Rectal smooth muscle tissue (tissue), 1 donor: ENCODE data around the gene ELK3.

ENCODE experiments used
- H3K27ac ChIP-seq: one replicate; pipeline ENCODE4 v1.7.0; 2013; ENCODE audit warnings: low read depth, low read length, inconsistent platforms
- H3K27me3 ChIP-seq: one replicate; pipeline ENCODE4 v1.7.0; 2013; ENCODE audit warnings: low read length; ENCODE audit not compliant: control insufficient read depth, insufficient read depth
- H3K36me3 ChIP-seq: one replicate; pipeline ENCODE4 v1.7.0; 2013; ENCODE audit warnings: low read length; ENCODE audit not compliant: control insufficient read depth, insufficient read depth
- H3K4me1 ChIP-seq: one replicate; pipeline ENCODE4 v1.7.0; 2013; ENCODE audit warnings: low read length; ENCODE audit not compliant: control insufficient read depth, insufficient read depth
- H3K4me3 ChIP-seq: one replicate; pipeline ENCODE4 v1.7.0; 2013; ENCODE audit warnings: low read length
- H3K9ac ChIP-seq: one replicate; pipeline ENCODE4 v1.7.0; 2013; ENCODE audit warnings: low read length

The ELK3 gene

DNA sequence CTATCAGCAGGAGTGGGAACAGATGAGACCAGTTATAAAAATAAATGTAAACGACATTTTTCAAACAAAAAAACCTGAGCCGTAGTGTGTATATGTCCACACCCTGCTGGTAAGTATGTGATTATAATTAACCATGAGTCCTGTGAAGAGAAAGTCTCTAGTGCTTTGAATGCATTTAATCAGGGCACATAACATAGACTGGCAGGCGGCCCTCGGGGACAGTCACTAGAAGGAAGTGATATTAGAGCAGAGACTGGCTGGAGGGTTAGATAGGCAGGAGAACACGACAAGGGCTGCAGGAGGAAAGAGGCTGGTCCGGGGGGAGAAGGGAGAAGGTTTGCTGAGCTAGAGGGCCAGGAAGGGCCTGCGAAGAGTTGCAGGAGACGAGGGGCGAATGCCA, 23.8 kb upstream of the ELK3 start:
- H3K9ac ChIP-seq: no peak overlapping the region
- H3K4me1 ChIP-seq: no peaks in the 10 kb centered on the region
- H3K4me3 ChIP-seq: no peak overlapping the region
- H3K27ac ChIP-seq: no peak overlapping the region
- no peaks in the 10 kb centered on the region for H3K36me3 ChIP-seq
- no peaks in the 10 kb centered on the region for H3K27me3 ChIP-seq

DNA sequence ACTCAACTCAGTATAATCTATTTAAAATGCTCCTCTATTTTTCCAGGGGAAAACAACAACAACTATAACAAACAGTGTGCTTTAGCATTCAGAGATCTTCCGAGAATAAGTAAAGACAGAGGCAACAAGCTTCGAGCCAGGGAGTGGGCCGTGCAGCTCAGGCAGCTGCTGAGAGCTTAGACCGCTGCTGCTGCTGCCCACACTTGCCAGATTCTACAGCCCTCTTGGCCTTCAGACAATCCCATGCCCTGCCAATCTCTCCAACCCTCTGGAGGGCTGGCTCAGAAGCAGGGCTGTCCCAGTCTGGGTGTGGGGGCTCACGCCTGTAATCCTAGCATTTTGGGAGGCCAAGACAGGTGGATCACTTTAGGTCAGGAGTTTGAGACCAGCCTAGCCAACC, 23.4 kb upstream of the ELK3 start:
- Histone ChIP-seq H3K4me1 (no peaks in the 10 kb centered on the region), H3K27ac (no peak overlapping the region), H3K36me3 (no peaks in the 10 kb centered on the region), H3K27me3 (no peaks in the 10 kb centered on the region), H3K9ac (no peak overlapping the region), H3K4me3 (no peak overlapping the region)

DNA sequence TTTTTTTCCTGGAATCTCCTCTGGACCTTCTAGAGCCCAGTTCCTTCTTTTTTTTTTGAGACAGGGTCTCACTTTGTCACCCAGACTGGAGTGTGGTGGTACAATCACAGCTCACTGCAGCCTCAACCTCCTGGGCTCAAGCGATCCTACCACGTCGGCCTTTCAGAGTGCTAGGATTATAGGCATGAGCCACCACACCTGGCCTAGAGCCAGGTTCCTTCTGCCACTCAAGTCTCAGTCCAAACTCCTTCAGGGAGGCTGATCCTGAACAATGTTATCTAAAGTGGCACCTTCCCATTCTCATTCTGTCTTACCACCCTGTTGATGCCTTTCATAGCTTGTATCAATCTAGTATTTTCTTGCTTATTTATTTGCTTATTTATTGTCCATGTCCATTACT, 22.3 kb upstream of the ELK3 start:
- Histone ChIP-seq H3K9ac (no peak overlapping the region), H3K27me3 (no peaks in the 10 kb centered on the region), H3K4me1 (no peaks in the 10 kb centered on the region), H3K36me3 (no peaks in the 10 kb centered on the region), H3K4me3 (no peak overlapping the region), H3K27ac (no peak overlapping the region)

DNA sequence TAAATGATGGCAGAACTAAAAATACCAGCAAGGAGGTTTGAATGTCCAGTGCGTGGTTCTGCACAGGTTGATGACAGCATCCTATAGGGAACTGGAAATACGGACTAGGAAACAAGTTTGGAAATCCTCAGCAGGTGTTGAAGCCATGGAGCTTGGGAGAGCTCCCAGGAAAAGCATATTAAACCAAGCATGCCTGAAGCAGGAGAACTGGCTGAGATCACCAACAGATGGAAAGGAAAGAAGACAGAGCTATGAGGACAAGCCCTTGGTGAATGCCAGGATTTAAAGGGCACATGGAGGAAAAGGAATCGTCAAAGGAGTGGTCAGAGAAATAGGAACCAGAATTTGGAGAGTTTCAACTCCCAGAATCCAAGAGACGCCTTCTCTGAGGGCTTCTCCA, 21.2 kb upstream of the ELK3 start:
- no peak overlapping the region for H3K9ac ChIP-seq
- H3K4me1 ChIP-seq: no peaks in the 10 kb centered on the region
- H3K36me3 ChIP-seq: no peaks in the 10 kb centered on the region
- no peaks in the 10 kb centered on the region for H3K27me3 ChIP-seq
- no peak overlapping the region for H3K27ac ChIP-seq
- no peak overlapping the region for H3K4me3 ChIP-seq

DNA sequence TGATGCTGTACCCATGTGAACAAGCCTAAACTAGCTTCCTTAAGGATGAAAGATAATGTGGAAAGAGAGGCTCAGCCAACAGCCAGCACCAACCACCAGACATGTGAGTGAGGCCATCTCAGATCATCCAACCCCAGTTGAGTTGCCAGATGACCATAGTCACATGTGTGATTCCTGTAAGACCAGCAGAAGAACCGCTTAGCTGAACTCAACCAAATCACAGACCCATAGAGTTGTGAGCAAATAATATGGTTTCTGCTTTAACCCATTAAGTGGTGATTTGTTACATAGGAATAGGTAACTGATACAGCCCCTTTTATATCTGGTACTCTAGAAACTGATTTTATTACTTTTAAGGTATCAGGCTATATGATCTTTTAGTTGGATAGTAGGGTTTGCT, 17.6 kb upstream of the ELK3 start:
- H3K4me3 ChIP-seq: no peak overlapping the region
- no peak overlapping the region for H3K9ac ChIP-seq
- H3K36me3 ChIP-seq: no peaks in the 10 kb centered on the region
- H3K4me1 ChIP-seq: no peaks in the 10 kb centered on the region
- H3K27me3 ChIP-seq: no peaks in the 10 kb centered on the region
- no peak overlapping the region for H3K27ac ChIP-seq

DNA sequence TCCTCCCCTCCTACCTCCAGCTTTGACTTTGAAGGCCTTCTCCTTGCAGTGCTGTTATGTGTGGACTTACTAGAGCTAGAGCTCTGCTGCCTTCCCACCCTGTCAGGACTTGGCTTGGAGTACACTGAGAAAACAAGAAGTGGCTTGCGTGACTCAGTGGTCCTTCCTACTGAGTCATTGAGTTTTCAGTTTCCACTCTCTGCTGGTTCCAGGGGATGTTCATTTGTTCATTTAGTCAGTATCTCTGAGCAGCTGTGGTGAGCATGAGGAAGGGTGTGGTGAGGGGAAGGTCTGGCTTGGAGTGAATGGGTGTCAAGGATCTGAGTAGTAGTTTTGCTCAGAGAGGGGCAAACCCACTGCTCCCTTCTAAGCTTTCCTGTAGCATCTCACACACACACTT, 17.2 kb upstream of the ELK3 start:
- Histone ChIP-seq H3K27ac (no peak overlapping the region), H3K27me3 (no peaks in the 10 kb centered on the region), H3K9ac (no peak overlapping the region), H3K4me3 (no peak overlapping the region), H3K36me3 (no peaks in the 10 kb centered on the region), H3K4me1 (no peaks in the 10 kb centered on the region)

DNA sequence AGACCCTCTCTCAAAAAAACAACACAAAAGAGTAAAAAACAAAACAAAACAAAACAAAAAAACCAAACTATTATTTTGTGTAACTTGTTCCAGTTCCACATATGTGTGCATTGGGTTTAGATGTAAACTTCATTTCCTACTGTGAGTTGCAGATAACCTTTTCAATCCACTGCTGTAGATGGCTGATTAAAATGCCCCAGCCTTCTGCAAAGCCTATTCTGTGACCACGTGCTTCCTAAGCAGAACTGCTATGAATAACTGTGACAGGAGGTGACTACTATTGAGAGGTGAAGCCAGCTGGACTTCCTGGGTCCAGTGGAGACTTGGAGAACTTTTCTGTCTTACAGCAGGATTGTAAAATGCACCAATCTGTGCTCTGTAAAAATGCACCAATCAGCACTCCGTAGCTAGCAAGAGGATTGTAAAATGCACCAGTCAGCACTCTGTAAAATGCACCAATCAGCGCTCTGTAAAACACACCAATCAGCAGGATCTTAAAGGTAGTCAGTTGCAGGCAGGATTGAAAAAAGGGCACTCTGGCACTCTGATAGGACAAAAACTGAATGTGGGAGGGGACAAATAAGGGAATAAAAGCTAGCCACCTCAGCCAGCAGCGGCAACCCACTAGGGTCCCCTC, 10.3 kb upstream of the ELK3 start:
- H3K4me3 ChIP-seq: no peak overlapping the region
- no peak overlapping the region for H3K27ac ChIP-seq
- no peaks in the 10 kb centered on the region for H3K36me3 ChIP-seq
- H3K4me1 ChIP-seq: no peaks in the 10 kb centered on the region
- no peaks in the 10 kb centered on the region for H3K27me3 ChIP-seq
- H3K9ac ChIP-seq: no peak overlapping the region

DNA sequence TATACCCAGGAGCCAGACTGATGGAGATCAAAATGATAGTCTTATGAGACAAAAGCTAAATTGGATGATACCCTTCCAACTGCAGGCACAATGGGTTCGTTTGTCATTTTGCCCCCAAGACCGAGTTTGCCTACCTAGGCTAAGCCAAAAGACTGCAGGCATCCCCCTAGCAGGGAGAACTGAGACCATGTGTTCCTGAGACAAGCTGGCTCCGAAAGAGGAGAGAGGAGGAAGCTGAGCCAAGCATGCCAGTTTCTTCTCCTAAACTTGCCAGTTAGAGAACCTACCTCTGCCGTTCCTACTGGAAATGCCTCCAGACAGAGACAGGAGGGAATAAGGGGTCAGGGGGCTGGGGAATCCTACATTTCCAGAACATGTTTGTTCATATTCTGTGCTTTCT, 8.3 kb upstream of the ELK3 start:
- no peaks in the 10 kb centered on the region for H3K4me1 ChIP-seq
- no peaks in the 10 kb centered on the region for H3K36me3 ChIP-seq
- no peak overlapping the region for H3K9ac ChIP-seq
- H3K4me3 ChIP-seq: no peak overlapping the region
- no peaks in the 10 kb centered on the region for H3K27me3 ChIP-seq
- H3K27ac ChIP-seq: no peak overlapping the region

DNA sequence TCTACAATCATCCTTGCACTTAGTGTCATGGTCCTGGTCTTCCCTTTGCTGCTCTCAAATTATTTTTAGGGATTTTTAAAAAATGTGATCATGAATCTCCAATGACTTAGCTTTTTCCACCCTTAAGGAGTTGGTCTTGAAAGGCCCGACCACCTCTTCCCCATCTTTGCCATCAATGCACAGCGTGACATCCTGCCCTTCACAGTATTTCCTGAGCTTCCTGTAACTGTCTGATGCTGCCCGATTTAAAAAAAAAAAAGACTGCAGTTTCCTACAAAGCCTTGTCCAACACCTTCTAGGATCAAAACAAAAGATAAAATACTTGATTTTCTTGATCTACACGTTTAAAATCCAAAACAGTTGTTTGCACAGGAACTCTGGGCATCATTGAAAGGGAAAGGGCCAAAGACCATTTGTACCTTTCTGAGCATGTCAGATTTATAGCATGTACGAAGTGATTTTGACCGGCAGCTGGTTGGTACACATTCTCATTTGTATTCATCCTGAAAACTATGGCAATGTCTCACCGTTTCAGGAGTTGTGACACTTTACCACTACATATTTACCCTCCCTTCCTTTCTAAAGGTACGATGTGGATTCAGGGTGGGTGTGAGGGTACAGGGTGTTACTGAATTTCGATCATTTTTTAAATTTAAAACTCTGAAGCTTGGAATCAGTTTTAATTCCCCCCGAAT, 7.4 kb upstream of the ELK3 start:
- no peak overlapping the region for H3K9ac ChIP-seq
- no peaks in the 10 kb centered on the region for H3K36me3 ChIP-seq
- no peaks in the 10 kb centered on the region for H3K27me3 ChIP-seq
- no peak overlapping the region for H3K4me3 ChIP-seq
- no peaks in the 10 kb centered on the region for H3K4me1 ChIP-seq
- H3K27ac ChIP-seq: no peak overlapping the region

DNA sequence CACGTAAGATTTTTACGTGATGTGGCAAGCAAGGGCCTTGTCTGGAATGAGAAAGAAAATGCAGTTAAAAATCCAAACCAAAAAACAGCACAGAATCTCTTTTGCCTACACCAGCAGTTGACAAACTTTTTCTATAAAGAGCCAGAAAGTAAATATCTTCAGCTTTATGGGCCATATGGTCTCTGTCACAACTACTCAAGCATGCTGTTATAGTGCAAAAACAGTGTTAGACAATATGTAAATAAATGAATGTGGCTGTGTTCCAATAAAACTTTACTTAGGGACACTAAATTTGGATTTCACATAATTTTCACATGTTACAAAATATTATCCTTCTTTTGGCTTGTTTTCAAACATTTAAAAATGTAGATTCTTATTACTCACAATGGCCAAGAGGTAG, 6.2 kb upstream of the ELK3 start:
- Histone ChIP-seq H3K4me1 (no peaks in the 10 kb centered on the region), H3K27me3 (no peaks in the 10 kb centered on the region), H3K9ac (no peak overlapping the region), H3K27ac (no peak overlapping the region), H3K4me3 (no peak overlapping the region), H3K36me3 (no peaks in the 10 kb centered on the region)

DNA sequence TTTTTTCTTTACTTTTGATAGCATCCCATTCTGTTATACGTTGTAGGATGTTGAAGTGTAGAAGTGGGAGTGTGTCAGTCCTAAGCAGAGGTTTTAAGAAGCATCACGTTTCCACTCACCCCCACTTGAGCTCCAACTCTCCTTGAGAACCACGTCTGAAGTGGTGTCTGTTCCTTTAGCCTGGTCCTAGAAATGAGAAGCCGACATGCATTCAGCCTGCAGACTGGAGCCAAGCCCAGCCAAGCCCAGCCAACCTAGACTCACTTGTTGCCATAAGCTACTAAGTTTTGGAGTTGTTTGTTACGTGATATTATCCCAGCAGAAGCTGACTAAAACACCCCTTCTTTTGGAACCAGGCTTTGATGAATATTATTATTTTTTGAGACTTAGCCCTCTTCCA, 4.4 kb upstream of the ELK3 start:
- H3K27ac ChIP-seq: no peak overlapping the region
- no peaks in the 10 kb centered on the region for H3K27me3 ChIP-seq
- H3K4me3 ChIP-seq: no peak overlapping the region
- no peaks in the 10 kb centered on the region for H3K4me1 ChIP-seq
- no peaks in the 10 kb centered on the region for H3K36me3 ChIP-seq
- no peak overlapping the region for H3K9ac ChIP-seq

DNA sequence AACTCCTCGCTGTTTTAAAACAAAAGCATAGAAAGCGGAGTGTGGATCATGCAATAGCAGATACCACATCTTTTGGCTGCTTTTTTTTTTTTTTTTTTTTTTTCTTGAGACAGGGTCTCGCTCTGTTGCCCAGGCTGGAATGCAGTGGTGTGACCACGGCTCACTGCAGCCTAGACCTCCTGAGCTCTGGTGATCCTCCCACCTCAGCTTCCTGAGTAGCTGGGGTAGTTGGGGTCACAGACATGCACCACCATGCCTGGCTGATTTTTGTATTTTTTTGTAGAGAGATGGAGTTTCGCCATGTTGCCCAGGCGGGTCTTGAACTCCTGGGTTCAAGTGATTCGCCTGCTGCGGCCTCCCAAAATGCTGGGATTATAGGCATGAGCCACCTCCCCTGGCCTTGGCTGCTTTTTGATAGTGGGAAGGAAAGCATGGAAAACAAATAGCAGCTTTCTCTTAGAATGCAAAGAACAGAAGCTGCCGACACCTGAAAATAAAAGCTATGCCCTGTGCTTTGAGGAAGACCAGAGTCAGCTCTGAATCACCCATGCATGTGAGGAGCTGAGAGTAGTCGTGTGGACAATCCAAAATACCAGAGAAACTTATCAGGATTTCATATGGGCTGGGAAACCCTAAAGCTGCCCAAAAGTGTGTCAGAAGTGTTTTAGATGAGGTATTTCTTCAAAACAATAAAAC, 3.6 kb upstream of the ELK3 start:
- Histone ChIP-seq H3K36me3 (no peaks in the 10 kb centered on the region), H3K9ac (no peak overlapping the region), H3K27me3 (no peaks in the 10 kb centered on the region), H3K27ac (no peak overlapping the region), H3K4me1 (no peaks in the 10 kb centered on the region), H3K4me3 (no peak overlapping the region)
